GM18526 (cell line): ENCODE results near the gene TADA2B.

ENCODE experiments used
- POLR2A ChIP-seq: IDR thresholded peaks from 3 replicates; pipeline ENCODE4 v1.6.1; 2011; ENCODE audit not compliant: insufficient read length; ENCODE audit errors: extremely low read depth

The TADA2B gene

DNA sequence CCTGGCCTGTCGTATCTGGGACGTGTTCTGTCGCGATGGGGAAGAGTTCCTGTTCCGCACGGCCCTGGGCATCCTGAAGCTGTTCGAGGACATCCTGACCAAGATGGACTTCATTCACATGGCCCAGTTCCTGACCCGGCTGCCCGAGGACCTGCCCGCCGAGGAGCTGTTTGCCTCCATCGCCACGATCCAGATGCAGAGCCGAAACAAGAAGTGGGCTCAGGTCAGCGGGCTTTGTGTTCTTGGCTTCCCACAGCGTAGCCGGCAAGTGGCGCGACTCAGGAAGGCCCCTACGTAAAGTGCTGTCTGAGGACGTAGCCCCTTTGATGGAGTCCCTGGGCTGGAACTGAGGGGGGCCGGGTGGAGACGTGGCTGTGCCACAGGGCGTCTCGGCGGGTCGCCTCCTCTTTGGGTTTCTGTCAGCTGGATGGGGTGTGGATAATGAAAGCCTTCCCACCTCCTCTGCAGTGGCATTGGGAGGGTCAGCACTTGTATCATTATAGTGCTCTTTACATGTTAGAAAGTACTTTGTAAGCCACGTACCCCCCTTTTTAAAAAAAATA lies 18.1 kb upstream of the TADA2B start:
- no peak for TF ChIP-seq POLR2A

DNA sequence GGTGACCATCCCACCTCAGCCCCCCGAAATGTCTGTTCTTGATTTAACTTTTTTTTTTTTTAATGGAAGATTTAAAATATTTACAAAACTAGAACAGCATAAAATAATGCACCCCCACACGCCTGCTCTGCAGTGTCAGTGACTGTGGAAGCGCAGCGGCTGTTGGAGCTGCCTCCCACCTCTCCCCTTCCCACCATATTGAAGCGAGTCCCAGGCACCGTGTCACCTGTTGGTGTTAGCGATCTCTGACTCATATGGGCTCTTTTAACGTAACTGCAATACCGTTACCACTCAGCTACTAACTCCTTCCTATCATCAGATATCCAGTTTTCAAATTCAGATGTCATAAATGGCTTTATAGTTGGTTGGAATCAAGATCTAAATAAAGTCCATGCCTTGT lies 17.1 kb upstream of the TADA2B start:
- no peak for TF ChIP-seq POLR2A

DNA sequence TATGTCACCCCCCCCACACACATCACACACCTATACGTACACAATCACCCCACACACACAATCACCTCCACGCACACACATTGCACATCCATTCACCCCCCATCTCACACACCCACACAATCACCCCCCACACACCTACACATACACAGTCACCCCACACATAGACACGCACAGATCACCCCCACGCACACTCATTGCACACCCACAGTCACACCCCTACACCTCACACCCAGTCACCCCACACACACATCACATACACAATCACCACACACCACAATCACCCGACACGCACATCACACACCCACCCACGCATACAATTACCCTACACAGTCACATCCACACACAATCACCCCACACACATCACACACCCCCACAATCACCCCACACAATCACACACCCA lies 15.9 kb upstream of the TADA2B start:
- TF ChIP-seq POLR2A: no peak

DNA sequence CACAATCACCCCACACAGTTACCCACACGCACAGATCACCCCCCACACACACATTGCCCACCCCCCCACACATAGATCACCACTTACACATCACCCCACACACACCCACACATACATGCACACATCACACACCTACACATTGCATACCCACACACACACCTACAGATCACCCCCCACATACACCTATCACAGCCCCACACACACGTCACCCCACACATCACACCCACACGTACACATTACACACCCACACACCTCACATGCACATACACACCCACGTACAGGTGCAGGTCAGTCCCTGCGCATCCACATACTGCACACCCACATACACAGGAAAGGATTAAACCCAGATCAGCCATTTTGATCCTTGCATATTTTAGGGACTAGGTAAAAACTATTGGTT lies 15.3 kb upstream of the TADA2B start:
- no peak for TF ChIP-seq POLR2A

DNA sequence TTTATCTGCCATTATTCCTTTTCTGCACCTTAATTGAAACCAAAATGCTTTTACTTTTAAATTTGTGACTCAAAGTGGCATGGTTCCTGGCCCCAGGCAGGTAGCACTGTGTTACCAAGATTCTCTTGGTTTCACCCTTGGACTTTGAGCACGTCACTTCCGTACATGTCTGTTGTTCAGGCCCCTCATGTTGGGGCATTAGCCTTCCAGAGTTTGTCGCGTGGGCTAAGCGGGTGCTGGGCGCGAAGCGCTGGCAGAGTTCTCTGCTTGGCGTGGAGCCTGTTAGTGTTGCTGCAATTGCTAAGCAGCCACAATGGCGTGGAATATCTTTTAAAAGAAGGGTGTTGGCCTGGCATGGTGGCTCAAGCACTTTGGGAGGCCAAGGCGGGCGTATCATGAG lies 14.0 kb upstream of the TADA2B start:
- no peak for TF ChIP-seq POLR2A

DNA sequence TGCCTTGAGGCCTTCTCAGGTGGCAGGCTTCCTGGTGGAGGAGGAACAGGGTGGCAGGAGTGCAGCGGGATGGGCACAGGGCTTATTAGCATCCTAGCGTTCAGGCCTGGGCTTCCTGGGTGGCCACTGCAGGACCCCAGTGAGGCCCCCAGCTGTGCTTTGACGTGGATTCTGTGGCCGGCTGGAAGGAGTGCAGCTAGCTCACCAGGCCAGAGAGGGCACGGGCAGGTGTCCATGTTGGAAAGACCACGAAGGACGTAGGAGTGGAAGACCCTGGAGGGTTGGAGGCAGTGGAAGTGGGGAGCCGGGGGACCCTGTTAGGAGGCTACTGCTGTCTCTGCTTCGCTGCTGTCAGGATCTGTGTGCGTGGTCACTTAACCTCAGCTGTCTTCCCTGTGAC lies 13.3 kb upstream of the TADA2B start:
- no peak for TF ChIP-seq POLR2A

DNA sequence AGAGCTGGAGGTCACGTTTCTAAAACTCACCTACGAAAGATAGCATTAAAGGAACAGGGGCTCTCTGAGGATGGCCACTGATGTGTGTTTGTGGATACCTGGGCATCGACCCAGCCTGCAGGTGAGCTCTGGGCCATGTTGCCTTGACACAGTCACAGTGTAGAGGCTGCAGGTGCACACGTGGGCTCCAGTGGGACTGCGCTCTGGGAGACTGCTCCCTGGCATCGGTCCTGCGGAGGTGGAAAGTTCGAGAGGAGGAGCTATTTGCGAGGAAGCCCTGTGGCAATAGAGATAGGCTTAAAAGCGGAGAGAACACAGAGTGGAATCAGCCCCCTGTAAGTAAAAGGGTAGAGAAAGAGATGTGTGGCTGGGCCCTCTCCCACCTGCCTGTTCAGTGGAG lies 12.3 kb upstream of the TADA2B start:
- no peak for TF ChIP-seq POLR2A

DNA sequence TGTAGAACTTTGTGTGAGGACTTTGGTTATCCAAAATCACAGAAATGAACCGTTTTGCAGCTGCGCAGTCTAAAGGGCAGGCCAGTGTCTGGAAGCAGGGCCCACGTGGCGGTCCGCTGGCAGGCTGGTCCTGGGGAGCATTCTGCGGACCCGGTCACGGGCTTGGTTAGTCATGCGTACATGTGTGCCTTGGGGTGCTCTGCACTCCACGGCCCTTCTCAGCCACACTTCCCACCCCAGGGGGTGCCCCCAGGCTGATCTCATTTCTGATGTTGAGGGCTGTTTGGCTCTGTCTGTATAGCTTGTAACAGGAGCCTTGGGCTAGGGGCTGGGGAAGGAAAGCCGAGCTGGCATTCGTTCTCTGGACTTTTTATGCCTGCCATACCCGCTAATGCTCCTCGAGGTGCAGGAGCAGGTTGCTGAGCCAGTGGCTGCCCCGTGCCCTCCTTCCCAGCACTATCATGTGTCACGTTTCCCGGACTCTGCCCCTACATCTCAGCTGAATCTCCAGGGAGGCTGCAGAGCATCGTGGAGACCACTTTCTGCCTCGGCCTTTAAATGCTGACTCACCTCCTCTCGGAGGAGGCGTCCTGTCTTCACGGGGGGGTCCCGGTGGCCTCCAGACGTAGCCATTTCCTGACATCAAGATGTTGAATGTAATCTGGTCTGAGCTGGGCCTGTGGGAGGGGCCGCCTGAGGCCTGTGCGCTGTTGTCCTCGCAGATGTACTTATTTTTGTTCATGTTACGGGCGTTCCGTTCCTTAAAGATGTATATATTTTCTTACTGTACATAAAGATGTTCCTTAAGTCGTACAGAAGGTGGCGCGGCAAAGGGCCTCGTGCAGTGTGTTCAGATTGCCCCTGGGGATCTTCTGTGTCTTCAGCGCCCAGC lies 11.4 kb upstream of the TADA2B start:
- no peak for TF ChIP-seq POLR2A

DNA sequence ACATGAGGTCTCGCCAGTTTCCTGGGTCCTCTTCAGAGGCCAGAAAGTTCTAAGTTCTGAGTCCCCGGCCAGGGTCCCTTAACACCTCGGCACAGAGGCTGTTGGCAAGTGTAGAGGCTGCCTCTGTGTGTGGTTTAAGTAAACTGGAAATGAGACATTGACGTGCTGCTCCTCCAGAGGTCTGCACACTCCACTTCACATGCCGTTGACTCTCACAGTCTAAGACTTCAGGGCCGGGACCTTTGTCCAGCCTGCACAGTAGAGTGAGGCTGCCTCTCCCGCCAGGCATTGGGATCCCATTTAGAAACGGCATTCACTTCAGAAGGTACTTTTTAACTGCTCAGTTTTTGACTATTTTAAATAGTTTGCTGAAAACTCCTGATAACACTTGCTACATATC lies 10.6 kb upstream of the TADA2B start:
- TF ChIP-seq POLR2A: no peak

DNA sequence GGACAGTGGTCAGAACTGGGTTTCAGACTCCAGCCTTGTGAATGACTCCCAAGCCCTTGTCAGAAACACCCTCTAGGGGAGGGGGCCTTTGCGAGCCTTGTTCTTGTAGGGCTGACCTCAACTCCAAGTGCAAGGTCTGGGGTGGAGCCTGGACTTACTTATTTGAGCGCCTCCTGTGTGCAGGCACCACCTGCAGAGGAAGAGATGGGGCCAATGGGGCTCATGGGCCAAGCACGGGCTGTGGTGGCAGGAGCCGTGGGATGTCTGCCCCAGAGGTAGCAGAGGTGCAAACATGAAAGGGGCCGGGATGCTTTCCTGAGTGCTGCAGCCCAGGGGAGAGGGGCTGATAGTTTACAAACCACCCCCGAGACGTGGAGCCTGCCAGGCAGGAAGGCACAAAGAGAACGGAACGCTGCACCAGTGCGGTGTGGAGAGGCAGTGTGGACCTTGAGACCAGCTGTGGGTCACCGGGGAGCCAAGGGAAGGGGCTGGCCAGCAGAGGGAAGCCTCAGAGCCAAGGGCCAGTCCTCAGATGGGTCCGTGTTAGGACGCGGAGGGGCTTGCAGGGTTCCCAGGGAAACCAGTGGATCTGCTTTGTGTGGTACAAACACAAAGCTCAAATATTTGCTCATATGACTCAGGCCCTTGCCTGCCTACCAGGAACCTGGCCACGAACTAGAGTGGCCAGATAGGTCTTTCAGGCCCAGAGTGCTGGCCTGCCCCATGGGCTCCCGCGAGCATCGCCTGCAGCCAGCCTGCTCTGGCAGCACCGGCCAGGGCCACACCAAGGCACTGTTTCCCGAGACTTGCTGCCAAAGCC lies 8.7 kb upstream of the TADA2B start:
- no peak for TF ChIP-seq POLR2A

DNA sequence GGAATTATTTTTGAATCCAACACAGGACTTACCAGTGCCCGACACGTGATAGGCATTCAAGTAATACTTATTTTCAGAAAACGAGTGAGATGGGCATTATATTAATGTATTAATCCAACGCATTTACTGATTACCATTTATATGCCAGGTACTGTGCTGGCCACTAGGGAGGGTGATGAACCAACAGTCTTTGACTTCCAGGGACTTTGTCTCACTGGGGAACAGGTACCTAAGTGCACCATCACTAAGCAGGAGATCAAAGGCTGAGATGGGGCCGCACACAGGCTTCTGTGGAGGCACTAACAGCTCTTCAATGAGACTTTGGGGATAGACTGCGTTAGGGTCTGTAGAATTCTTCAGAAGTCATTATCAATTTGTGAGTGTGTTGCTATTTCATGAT lies 5.7 kb upstream of the TADA2B start:
- no peak for TF ChIP-seq POLR2A

DNA sequence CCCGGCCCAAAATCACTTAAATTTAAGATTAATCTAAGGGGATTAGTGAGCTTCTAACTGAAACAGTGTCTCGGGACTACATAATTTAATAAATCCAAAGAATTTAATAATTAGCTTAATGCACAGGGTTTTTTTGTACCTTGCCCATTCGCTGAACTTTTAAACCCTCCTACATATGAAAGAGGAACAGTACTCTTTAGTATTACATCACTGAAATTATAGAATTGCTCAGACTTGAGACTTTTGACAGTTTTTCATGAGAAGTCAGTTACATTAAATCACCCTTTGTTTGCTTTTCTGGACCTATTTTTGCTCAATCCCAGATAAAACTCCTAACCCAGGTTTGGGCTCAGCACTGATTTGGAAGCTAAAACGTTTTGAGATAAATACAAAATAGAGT lies 2.4 kb upstream of the TADA2B start:
- TF ChIP-seq POLR2A: no peak

DNA sequence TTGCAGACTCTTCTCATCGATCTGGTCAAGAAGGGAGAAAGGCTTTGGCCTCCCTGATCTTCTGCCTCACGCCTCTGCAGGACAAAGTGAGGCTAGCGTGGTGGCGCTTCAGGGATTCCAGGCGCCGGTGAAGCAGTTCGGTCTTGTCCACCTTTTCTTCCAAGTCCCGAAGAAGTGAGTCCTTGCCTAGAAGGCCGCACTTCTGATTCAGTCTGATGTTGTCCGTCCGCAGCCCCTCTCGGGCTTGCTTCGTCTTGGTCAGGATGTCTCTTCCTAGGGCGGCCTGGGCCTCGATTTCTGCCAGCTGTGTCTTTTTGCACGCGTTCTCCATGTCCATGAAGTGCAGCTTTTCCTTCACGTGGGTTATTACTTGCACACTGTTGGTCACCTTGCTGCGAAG lies 1.9 kb upstream of the TADA2B start:
- TF ChIP-seq POLR2A: no peak

DNA sequence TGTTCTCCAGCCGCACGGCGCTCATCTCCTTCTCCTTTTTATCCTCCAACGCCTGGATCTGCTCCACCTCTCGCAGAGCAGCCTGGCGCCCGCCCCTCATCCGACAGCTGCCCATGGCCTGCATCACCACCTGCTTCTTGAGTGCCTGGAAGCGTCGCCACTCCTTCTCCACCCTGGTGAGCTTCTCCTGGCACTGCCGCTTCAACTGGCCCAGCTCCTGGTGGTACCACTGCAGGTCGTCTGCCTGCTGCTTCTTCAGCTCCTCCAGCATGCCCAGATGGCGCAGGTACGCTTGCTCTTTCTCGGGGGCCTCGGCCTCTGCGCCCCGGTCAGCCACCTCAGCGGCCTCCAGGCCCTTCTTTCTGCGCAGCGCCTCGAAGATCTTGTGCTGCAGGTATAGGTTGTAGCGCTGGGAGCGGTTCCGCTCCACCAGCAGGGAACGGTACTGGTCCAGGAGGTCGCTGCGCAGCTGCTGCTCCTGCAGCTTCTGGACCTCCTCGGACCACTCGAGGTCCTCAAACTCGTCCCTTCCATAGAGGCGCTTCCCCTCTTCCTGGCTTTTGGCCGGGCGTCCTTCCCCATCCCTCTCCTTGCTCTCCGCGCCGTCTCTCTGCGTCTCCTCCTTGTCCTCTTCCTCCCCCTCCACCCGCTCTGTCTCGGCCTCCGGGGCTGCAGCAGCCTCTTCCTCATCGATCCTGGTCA lies 1.2 kb upstream of the TADA2B start:
- no peak for TF ChIP-seq POLR2A

DNA sequence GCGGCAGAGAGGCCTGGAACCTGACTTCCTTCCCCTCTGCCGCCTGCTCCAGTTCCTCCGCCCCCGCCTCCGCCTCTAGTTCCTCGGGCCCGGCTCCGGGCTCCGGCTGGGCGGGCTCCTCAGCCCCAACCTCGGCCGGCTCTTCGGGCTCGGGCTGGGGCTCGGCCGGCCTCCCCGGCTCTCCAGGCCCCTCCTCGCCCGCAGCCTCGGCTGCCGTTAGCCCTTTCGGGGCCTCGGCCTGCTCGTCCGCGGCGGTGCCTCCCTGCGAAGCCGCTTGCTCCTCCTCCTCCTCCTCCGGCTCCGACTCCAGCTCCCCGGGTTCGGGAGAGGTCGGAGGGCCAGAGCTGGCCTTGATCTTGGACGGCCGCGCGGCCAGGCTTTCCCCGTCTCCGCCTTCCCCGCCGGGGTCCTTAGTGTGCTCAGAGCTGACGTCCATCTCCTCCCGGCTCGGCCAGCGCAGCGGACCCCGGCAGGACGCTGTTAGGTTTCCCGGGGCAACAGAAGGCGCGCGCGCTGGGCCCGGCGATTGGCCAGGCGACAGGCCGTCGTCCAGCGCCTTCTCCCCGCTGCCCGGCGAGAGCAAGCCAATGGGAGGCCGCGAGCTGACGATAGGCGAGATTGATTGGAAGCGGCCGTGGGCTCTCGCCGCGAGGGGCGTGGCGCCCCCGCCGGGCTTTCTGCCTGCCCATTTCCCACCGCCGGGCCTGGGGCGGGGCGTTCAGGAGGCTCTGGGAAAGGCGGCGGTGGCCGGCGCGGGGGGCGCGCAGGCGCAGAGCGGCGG lies 479 bp upstream of the TADA2B start:
- no peak for TF ChIP-seq POLR2A
